ACC112 (cell line): ENCODE data around the gene ZDHHC9.

Experiments
- H2AFZ ChIP-seq: fragments of 200-600 bp; sonication (generic); one replicate; pipeline ENCODE4 v1.6.0; 2017; ENCODE audit warnings: antibody characterized with exemption, low read length; ENCODE audit not compliant: unreplicated experiment
- H3K27ac ChIP-seq: fragments of 200-600 bp; sonication (generic); 2 replicates; pipeline ENCODE4 v1.5.1; 2014; ENCODE audit warnings: low read depth, mild to moderate bottlenecking, antibody characterized with exemption, low read length, moderate library complexity
- H3K27me3 ChIP-seq: fragments of 200-600 bp; sonication (generic); 2 replicates; pipeline ENCODE4 v1.6.1; 2014; ENCODE audit warnings: mild to moderate bottlenecking, antibody characterized with exemption, low read length, moderate library complexity, mixed read lengths; ENCODE audit not compliant: insufficient read depth
- H3K36me3 ChIP-seq: fragments of 200-600 bp; sonication (generic); 2 replicates; pipeline ENCODE4 v1.6.1; 2016; ENCODE audit warnings: mild to moderate bottlenecking, antibody characterized with exemption, low read length, moderate library complexity, mixed read lengths; ENCODE audit not compliant: insufficient read depth
- H3K4me1 ChIP-seq: fragments of 200-600 bp; sonication (generic); one replicate; pipeline ENCODE4 v1.6.1; 2016; ENCODE audit warnings: low read length, mixed read lengths; ENCODE audit not compliant: insufficient read depth, unreplicated experiment, control insufficient read depth
- H3K4me3 ChIP-seq: fragments of 200-600 bp; sonication (generic); 2 replicates; pipeline ENCODE4 v1.5.1; 2014; ENCODE audit warnings: mild to moderate bottlenecking, low read depth, low read length
- H3K79me2 ChIP-seq: fragments of 200-600 bp; sonication (generic); one replicate; pipeline ENCODE4 v1.6.0; 2016; ENCODE audit warnings: low read length; ENCODE audit not compliant: control insufficient read depth, unreplicated experiment, insufficient read depth

Gene ZDHHC9

GRCh38 chrX:129785160-129785947 lies 58.3 kb downstream of the ZDHHC9 start:
- Histone ChIP-seq H3K27me3 (no peaks in the 10 kb centered on the region), H3K27ac (no peak overlapping the region), H3K4me1 (no peaks in the 10 kb centered on the region), H3K4me3 (no peak overlapping the region), H3K79me2 (no peaks in the 10 kb centered on the region), H2AFZ (no peak overlapping the region), H3K36me3 (no peaks in the 10 kb centered on the region)

- H3K4me3 ChIP-seq, result no peak overlapping the region
- no peaks in the 10 kb centered on the region for H3K27me3 ChIP-seq
- no peaks in the 10 kb centered on the region for H3K4me1 ChIP-seq
- no peaks in the 10 kb centered on the region for H3K36me3 ChIP-seq
- no peak overlapping the region for H3K27ac ChIP-seq
- H2AFZ ChIP-seq, result no peak overlapping the region
- H3K79me2 ChIP-seq, result no peaks in the 10 kb centered on the region
These were observed 59.3 kb downstream of the ZDHHC9 start for GRCh38 chrX:129784371-129784770.

GRCh38 chrX:129783291-129783713 lies 60.4 kb downstream of the ZDHHC9 start:
- Histone ChIP-seq H3K27ac (no peak overlapping the region), H3K79me2 (no peaks in the 10 kb centered on the region), H2AFZ (no peak overlapping the region), H3K4me1 (no peaks in the 10 kb centered on the region), H3K27me3 (no peaks in the 10 kb centered on the region), H3K4me3 (no peak overlapping the region), H3K36me3 (no peaks in the 10 kb centered on the region)

GRCh38 chrX:129782706-129783105 lies 61.0 kb downstream of the ZDHHC9 start:
- no peaks in the 10 kb centered on the region for H3K27me3 ChIP-seq
- H3K79me2 ChIP-seq, result no peaks in the 10 kb centered on the region
- H3K4me1 ChIP-seq, result no peaks in the 10 kb centered on the region
- H3K27ac ChIP-seq, result no peak overlapping the region
- no peaks in the 10 kb centered on the region for H3K36me3 ChIP-seq
- H3K4me3 ChIP-seq, result no peak overlapping the region
- no peak overlapping the region for H2AFZ ChIP-seq

GRCh38 chrX:129781680-129782495 lies 61.8 kb downstream of the ZDHHC9 start:
- Histone ChIP-seq H2AFZ (no peak overlapping the region), H3K27me3 (no peaks in the 10 kb centered on the region), H3K79me2 (no peaks in the 10 kb centered on the region), H3K27ac (no peak overlapping the region), H3K36me3 (no peaks in the 10 kb centered on the region), H3K4me1 (no peaks in the 10 kb centered on the region), H3K4me3 (no peak overlapping the region)

GRCh38 chrX:129781134-129781672 lies 62.5 kb downstream of the ZDHHC9 start:
- Histone ChIP-seq H3K4me3 (no peak overlapping the region), H3K27me3 (no peaks in the 10 kb centered on the region)

GRCh38 chrX:129780441-129781105 lies 63.1 kb downstream of the ZDHHC9 start:
- H3K4me3 ChIP-seq, result no peak overlapping the region
- no peaks in the 10 kb centered on the region for H3K79me2 ChIP-seq
- H3K4me1 ChIP-seq, result no peaks in the 10 kb centered on the region
- H3K27ac ChIP-seq, result no peak overlapping the region
- H2AFZ ChIP-seq, result no peak overlapping the region
- H3K36me3 ChIP-seq, result no peaks in the 10 kb centered on the region
- no peaks in the 10 kb centered on the region for H3K27me3 ChIP-seq

More at GRCh38 chrX:129781134-129781672, 62.5 kb downstream of the ZDHHC9 start:
- no peaks in the 10 kb centered on the region for H3K36me3 ChIP-seq
- H3K79me2 ChIP-seq, result no peaks in the 10 kb centered on the region
- H3K4me1 ChIP-seq, result no peaks in the 10 kb centered on the region
- no peak overlapping the region for H2AFZ ChIP-seq
- no peak overlapping the region for H3K27ac ChIP-seq

GRCh38 chrX:129779747-129780146 lies 63.9 kb downstream of the ZDHHC9 start, which contains the start of gene SASH3:
Gene SASH3, plus strand, starts transcription at chrX:129779949. Its CDS starts 149 bp downstream, at chrX:129780098.
- Histone ChIP-seq H2AFZ (no peak within 1 kb of the TSS), H3K79me2 (no peaks in the 10 kb centered on the region), H3K4me1 (no peaks in the 10 kb centered on the region), H3K4me3 (no peak within 1 kb of the TSS), H3K27me3 (no peaks in the 10 kb centered on the region), H3K36me3 (no peaks in the 10 kb centered on the region), H3K27ac (no peak within 1 kb of the TSS)

- H3K36me3 ChIP-seq, result no peaks in the 10 kb centered on the region
- no peaks in the 10 kb centered on the region for H3K4me1 ChIP-seq
- H3K79me2 ChIP-seq, result no peaks in the 10 kb centered on the region
- no peaks in the 10 kb centered on the region for H3K27me3 ChIP-seq
- no peak overlapping the region for H3K4me3 ChIP-seq
- no peak overlapping the region for H3K27ac ChIP-seq
- H2AFZ ChIP-seq, result no peak overlapping the region
These were observed 64.5 kb downstream of the ZDHHC9 start for GRCh38 chrX:129779086-129779672.
